GM18870 (cell line): ENCODE data around the gene IL32.
"Not testable (repeated sequence)": the region's sequence is repeated elsewhere in the genome, so short reads cannot be mapped to it uniquely, and the experiment has no call there.

ENCODE experiments used
- ATAC-seq: cut with Tn5 transposase; IDR thresholded peaks from one replicate; pipeline ENCODE4 v1.9.1; 2021; ENCODE audit warnings: moderate library complexity; ENCODE audit not compliant: unreplicated experiment

IL32 gene

GRCh38 chr16:3051009-3051408 lies 14.4 kb upstream of the IL32 start:
- ATAC-seq, result no peak

DNA sequence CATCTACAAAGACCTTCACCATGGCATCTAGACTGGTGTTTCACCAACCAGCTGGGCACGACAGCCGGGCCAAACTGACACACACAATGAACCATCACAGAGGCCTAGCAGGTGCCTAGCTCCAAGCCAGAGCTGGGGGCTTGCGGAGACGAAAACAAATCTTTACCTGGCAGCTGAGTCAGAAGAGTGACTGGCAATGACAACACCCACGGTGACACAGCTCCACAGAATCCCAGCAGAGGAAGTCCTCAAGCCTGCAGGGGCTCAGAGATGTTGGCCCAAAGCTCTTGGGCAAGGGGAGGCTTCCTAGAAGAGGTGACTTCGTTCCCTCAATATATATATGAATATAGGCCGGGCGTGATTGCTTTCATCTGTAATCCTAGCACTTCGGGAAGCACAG lies 13.9 kb upstream of the IL32 start:
- ATAC-seq, result no peak

- not testable (repeated sequence) for ATAC-seq
Measured at GRCh38 chr16:3052571-3053329, 12.7 kb upstream of the IL32 start.

DNA sequence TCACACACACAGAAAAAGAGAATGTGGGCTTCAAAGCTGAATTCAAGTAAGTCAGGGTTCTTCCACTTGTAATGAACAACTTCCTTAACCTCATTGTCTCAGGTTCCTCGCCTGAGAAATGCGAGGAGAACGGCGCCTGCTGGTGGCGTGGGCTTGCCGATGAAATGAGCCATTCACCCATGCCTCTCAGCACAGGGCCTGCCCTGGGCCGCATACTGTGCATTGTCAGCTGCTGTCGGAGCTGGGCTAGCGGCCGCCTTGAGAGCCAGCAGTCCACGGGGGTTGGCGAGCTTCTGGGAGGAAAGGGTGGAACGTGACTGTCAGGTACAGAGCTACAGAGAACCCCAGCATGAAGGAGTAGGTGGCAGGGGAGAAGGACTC lies 12.1 kb upstream of the IL32 start:
- ATAC-seq, result not testable (repeated sequence)

DNA sequence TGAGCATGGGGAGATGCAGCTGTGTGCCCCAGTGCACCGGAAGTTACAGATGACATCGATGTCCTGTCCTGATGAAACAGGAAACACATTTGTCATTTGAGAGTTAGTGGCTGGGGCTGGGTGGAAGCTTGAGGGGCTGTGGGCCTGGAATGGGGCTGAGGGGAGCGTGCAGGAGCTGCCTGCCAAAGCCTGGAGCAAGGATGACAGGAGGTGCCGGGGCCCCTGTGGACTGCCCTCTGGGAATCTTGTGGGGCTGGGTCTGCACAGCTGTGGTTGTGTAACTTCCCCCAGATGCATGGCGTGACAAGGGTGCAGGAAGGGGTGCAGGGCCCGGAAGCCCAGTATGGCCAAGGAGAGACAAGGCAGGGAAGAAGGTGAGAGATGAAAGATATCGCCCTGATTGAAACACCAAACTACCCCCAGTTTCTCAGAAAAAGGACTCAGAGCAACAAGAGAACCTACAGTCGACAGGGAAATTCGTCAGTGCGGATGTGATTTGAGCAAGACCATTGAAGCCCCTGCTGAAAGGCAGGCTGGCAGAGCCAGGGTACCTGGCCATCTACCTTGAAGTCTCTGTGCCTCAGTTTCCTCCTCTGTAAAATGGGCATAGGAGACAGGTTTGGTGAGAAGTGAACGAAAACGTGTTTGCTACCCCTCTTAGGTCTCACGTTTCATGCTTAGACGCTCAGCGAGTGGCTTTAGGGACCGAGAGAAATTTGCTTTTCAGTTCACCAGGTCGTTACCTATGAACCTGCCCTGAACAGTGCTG lies 10.3 kb upstream of the IL32 start:
- no peak for ATAC-seq

GRCh38 chr16:3055734-3056115 lies 9.7 kb upstream of the IL32 start:
- ATAC-seq, result not testable (repeated sequence)

- no peak for ATAC-seq
Measured at GRCh38 chr16:3056336-3057180, 8.9 kb upstream of the IL32 start.

DNA sequence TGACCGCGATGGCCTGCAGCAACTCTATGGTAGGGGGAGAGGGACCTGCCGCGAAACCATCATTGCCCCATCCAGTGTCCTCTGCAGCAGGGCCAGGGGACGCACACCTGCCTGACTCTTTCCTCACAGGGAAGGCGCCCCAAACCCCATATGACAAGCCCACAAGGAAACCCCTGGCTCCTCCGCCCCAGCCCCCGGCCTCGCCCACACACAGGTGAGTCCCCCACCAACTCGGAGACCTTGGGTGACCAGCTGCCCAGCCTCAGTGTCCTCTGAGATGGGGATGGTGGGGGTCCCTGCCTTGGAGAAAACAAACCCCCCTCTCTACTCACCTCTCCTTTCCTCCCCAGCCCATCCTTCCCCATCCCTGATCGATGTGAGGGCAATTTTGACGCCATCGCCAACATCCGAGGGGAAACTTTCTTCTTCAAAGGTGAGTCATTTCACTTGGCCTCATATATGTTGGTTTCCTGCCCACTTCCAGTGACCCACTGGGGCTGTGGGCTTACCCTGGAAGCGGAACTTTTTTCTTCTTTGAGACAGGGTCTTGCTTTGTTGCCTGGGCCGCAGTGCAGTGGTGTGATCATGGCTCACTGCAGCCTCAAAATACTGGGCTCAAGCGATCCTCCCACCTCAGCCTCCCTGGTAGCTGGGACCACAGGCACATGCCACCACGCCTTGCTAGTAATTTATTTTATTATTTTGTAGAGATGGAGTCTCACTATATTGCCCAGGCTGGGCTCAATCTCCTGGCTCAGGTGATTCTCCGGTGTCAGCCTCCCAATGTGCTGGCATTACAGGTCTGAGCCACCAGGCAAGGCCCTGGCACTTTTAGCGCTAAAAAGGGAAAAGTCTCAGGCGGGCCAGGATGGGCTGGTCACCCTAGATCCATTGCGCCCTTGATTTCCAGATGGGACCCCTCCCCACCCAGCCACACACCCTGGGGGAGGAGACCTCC lies 8.0 kb upstream of the IL32 start:
- ATAC-seq, result no peak

- ATAC-seq, result no peak
Measured at GRCh38 chr16:3058139-3059030, 7.1 kb upstream of the IL32 start.

DNA sequence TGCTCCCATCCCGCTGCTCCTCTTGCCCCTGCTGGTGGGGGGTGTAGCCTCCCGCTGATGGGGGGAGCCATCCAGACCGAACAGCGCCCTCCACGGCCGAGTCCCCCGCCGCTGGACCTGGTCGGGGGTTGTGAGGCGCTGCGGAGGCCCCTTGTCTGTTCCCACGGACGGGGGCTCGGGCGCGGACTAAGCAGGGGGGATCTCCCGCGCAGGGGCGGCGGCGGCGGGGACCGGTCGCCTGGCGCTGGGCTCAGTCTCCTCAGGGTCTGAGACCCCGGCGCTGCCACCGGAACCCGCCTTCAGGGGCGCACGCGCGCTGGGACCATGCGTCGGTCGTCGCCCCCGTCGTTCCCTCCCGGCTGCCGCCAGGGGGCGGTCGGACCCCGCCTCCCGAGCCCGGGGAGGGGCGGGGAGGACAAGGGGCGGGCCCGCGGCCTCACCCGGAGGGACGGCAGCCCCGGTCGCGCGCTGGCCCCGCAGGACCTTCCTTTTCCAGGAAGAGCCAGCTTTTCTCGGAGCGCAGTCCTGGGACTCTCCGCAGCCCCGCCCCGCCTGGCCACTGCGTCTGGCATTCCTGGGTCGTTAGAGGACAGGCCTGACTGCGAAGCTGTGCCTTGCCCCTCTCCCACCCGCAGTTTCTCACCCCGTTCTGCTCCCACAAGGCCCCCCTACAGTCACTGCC lies 6.3 kb upstream of the IL32 start:
- no peak for ATAC-seq

GRCh38 chr16:3059723-3060242 lies 5.7 kb upstream of the IL32 start:
- no peak for ATAC-seq

DNA sequence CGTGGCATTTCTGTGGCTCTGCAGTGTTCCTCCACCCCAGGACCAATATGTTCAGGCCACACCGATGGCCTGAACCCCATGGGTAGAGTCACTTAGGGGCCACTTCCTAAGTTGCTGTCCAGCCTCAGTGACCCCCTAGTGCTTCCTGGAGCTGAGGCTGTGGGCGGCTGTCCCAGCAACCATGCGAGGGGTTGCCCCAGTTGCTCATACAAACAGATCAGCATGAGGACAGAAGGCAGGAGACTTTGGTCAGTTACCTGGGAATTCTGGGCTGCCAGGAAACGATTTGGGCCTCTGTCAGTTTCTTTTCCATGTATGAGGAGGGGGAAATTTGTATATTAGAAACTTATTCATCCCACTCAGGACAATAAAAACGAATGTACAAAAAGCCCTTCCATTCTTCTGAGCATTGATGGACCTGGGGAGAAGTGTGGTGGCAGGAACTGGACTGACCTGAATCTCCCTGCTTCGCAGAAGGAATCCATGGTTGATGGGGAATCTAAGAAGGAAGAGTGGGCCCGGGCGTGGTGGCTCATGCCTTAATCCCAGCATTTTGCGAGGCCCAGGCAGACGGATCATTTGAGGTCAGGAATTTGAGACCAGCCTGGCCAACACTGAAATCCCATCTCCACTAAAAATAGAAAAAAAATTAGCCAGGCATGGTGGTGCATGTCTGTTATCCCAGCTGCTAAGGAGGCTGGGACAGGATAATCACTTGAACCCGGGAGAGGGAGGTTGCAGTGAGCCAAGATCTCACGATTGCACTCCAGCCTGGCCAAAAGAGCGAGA lies 4.9 kb upstream of the IL32 start:
- no peak for ATAC-seq

DNA sequence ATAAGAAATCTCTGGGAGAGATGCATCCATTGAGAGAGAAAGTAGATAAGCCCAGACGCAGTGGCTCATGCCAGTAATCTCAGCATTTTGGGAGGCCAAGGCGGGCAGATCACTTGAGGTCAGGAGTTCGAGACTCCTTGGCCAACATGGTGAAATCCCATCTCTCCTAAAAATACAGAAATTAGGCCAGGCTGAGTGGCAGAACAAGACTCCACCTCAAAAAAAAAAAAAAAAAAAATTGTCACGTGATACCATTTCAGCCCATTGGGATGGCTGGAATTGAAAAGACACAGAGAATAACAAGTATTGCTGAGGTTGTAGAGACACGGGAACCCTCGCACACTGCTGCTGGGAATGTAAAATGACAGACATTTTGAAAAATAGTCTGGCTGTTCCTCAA lies 2.9 kb upstream of the IL32 start:
- ATAC-seq, result no peak

DNA sequence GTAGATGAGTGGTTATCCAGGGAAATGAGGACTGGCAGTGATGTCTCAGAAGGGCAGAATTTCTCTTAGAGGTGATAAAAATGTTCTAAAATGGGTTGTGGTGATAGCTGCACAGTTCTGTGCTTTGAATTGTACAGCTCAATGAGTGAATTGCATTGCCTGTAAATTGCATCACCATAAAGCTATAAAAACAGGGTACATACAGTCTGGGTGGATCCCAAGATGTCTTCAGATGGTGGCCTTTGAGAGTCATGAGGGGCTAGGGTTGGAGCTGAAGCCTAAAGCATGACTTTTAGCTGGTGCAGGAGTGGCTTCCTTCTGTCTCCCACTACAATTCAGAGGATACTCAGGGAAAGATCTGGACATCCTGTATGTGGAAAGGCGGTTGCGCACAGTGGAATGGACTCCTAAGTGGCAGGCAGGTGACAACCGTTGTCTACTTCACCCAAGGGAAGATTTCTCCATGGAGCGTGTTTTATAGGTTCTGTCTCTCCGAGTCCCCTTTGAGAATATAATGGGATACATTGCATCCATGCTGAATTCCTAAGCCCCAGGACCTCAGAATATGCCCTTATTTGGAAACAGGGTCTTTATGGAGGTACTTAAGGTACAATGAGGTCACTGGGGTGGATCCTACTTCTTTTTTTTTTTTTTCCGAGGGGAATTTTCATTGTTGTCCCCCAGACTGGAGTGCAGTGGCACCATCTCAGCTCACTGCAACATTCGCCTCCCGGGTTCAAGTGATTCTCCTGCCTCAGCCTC lies 1.6 kb upstream of the IL32 start:
- no peak for ATAC-seq

DNA sequence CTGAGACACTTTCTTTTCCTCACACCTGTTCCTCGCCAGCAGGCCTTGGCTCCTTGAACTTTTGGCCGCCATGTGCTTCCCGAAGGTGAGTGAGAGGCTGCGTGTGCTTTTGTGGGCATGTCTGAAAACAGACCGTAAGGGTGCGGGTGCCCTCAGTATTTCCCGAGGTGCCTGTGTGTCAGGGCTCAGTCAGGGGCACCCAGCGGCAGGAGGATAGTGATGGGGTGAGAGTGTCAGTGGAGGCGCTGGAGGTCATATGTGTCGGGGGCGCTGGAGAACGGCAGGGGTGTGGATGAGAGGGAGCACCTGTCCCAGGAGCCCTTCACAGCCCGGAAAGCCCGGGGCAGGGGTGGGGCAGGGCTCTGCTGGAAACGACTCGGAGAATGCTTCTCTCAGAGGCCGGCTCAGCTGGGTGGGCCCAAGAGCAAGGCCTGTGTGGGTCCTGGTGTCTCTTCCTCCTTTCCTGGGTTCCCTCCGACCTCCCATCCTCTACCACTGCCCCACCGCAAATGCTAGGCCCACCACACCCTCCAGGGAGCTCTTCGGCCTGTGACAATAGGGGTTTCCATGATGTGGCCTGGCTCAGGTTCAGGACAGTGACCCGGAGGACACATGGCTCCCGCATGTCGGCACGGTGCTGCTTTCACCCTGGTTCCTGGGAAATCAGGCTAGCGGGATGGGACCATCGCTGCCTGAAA lies 451 bp downstream of the IL32 start:
- no peak for ATAC-seq

DNA sequence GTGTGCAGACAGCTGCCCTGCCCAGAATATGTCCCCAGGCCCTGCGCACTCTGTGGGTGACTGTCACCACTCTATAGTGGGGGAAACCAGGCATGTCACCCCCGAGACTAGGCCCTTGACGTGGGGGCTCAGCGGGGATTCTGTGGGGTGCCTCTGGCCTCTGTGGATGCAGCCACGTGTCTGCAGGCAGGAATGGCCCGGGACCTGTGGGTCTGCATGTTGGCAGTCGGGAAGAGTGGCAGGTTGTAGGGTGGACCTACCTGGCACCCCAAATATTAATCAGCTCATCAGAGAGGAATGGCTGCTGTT lies 954 bp downstream of the IL32 start:
- no peak for ATAC-seq

DNA sequence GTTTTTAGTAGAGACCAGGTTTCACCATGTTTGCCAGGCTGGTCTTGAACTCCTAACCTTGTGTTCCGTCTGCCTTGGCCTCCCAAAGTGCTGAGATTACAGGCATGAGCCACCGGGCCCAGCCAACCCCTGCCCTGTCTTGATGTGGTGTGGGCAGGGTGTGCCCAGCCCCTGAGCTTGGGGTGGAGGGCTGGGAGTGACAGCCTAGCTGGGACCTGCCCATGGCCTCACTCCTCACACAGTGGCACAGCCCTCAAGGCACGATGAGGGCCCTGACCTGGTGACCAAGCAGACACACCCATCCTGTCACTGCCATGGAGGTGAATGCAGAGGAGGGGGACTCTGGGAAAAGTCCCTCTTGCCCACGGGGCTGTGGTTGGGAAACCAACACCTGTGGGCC lies 3.0 kb downstream of the IL32 start:
- ATAC-seq, result no peak
